Choroid plexus epithelial cell (primary cell): ENCODE measurements around the gene KIAA0825.
A peak's percentile ranks its signal among the peaks of the same experiment; 100 is the strongest.

Source experiments
- DNase-seq: peaks from one replicate; pipeline ENCODE4 v3.0.0-alpha.2; 2010; ENCODE audit warnings: low read depth
- H3K4me3 ChIP-seq: 2 replicates; pipeline ENCODE4 v1.5.1; 2011; ENCODE audit warnings: low read depth, mild to moderate bottlenecking, control low read depth, low read length, moderate library complexity
- CTCF ChIP-seq: conservative IDR thresholded peaks from 2 replicates; pipeline ENCODE4 v1.5.1; 2011; ENCODE audit warnings: low read depth, mild to moderate bottlenecking, control low read depth, inconsistent platforms, low read length, moderate library complexity

The KIAA0825 gene

GRCh38 chr5:94240993-94241651 lies 377.3 kb downstream of the KIAA0825 start:
- no peak for TF ChIP-seq CTCF
- no peak overlapping the region for H3K4me3 ChIP-seq
- peak; percentile 16 for DNase-seq

- no peak overlapping the region for H3K4me3 ChIP-seq
- TF ChIP-seq CTCF = no peak
These were observed 377.8 kb downstream of the KIAA0825 start for GRCh38 chr5:94240596-94240992.

GRCh38 chr5:94240134-94240533 lies 378.3 kb downstream of the KIAA0825 start:
- H3K4me3 ChIP-seq = no peak overlapping the region
- TF ChIP-seq CTCF = no peak
- no peak for DNase-seq

More at GRCh38 chr5:94240596-94240992, 377.8 kb downstream of the KIAA0825 start:
- DNase-seq = no peak

GRCh38 chr5:94239266-94239665 lies 379.1 kb downstream of the KIAA0825 start:
- no peak for DNase-seq
- no peak for TF ChIP-seq CTCF
- H3K4me3 ChIP-seq = no peak overlapping the region

GRCh38 chr5:94234987-94235386 lies 383.4 kb downstream of the KIAA0825 start:
- no peak for DNase-seq
- TF ChIP-seq CTCF = no peak
- no peak overlapping the region for H3K4me3 ChIP-seq

GRCh38 chr5:94228791-94229190 lies 389.6 kb downstream of the KIAA0825 start:
- DNase-seq = no peak
- TF ChIP-seq CTCF = no peak

GRCh38 chr5:94223235-94223634 lies 395.2 kb downstream of the KIAA0825 start:
- no peak overlapping the region for H3K4me3 ChIP-seq
- no peak for TF ChIP-seq CTCF
- DNase-seq = no peak

More at GRCh38 chr5:94228791-94229190, 389.6 kb downstream of the KIAA0825 start:
- H3K4me3 ChIP-seq = no peak overlapping the region
